Measurements from ENCODE around the gene GPR31. TPM values are rescaled to one million over a fixed set of nuclear protein-coding genes. Genes with fewer than 3 reads are reported as not detected.
A peak's percentile ranks its signal among the peaks of the same experiment; 100 is the strongest.
"Not testable (repeated sequence)": the region's sequence is repeated elsewhere in the genome, so short reads cannot be mapped to it uniquely, and the experiment has no call there.

Gene GPR31, protein sequence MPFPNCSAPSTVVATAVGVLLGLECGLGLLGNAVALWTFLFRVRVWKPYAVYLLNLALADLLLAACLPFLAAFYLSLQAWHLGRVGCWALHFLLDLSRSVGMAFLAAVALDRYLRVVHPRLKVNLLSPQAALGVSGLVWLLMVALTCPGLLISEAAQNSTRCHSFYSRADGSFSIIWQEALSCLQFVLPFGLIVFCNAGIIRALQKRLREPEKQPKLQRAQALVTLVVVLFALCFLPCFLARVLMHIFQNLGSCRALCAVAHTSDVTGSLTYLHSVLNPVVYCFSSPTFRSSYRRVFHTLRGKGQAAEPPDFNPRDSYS
- not detected for total RNA-seq
- long read RNA-seq = 0 reads

DNA sequence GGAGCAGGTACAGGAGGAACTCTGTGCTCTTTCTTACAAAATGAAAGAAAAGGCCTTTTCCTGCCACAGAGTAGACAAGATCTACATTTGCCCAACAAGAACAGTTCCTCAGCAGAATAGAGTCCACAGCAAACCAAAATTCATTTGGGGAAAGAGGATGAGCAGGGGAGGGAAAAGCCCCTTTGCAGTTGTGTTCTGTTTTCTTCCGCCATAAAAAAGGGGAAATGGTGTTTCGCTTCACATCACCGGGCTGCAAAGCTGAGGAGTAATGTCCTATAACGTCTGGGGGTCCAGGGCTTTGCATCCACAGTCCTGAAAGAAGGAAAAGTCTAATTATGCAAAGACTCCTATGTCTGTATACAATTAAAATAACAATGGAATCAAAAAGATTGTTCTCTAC lies at the start of gene GPR31:
TSS of gene GPR31 (minus strand) at position 118 of the 400 bp plus-strand sequence. CDS start 149 bp downstream, outside the sequence.
- no peak for ATAC-seq (ENCODE audit: poor library complexity)
- DNase-seq = no peak
- intact Hi-C loops (cut with DNase I) = no loop called here

DNA sequence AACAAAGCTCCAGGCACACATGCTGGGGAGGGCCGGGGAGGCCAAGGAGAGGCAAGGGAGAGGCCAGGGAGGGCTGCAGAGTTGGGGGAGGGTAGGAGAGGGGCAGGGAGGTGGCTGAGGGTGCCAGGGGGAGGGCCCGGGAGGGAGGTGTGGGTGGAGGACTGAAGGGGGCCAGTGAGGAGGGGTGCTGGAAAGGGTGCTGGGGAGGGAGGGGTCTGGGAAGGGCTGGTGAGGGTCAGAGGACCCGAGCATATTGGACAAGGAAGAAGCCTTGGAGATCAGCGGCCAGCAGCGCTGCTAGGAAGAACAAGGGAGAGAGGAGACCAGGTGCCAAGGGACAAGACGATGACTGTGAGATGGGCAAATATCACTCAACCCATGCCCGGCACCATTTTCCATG lies 49.7 kb upstream of the GPR31 start:
- ATAC-seq (ENCODE audit: poor library complexity) = no peak
- no peak for DNase-seq
- intact Hi-C loops (cut with DNase I) = no loop called here

DNA sequence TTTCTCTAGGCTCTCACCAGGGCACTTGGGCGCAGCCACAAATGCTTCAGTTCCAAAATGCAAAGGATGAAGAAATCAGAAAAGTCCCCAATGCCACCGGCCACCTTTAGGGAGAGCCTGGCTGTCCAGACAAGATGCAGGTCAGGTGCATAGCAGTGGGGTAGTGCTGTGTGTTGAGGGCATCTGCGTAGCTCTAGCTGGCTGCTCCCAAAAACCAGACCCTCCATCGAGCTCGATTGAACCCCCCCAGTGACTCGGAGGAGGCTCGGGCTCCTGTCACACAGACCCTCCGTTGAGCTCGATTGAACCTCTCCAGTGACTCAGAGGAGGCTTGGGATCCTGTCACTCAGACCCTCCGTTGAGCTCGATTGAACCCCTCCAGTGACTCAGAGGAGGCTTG lies 47.5 kb upstream of the GPR31 start:
- ATAC-seq (ENCODE audit: poor library complexity); DNase-seq; intact Hi-C loops (cut with DNase I): not testable (repeated sequence)

DNA sequence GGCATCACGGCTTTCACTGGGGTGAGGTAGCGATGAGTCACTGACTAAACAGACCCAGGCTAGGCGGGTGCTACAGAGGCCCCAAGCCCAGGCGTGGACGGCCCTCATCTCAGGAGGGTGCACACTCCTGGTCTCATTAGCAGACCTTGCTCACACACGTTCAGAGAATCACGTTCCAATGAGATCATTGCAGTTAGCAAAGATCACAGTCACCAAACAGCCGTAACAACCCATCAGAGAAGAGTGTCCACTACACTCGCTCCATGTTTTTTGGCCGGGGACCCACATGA lies 46.2 kb upstream of the GPR31 start:
- DNase-seq; intact Hi-C loops (cut with DNase I): not testable (repeated sequence)
- peak; percentile 65 for ATAC-seq (ENCODE audit: poor library complexity)

- DNase-seq; intact Hi-C loops (cut with DNase I): not testable (repeated sequence)
- ATAC-seq (ENCODE audit: poor library complexity) = peak; percentile 12
Measured at GRCh38 chr6:167203261-167204058, 45.7 kb upstream of the GPR31 start.

DNA sequence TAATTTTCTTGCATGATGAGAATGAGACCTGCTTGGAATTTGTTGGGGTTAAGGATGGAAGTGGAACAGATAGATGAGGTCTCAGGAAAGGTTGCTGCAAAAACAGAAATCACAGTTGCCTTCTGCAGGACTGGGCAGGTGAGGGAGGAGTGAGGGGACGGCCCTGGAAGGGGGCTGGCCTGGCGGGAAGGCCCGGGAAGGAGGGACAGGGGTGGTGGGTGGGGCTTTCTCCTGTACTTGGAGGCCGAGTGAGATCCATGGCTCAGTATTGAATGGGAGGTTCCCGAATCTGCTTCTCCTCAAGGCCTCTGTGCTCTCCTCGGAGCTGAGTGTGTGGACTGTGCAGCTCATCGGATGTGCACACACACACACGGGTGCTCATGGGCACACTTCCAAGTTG lies 44.8 kb upstream of the GPR31 start:
- intact Hi-C loops (cut with DNase I); ATAC-seq (ENCODE audit: poor library complexity); DNase-seq: not testable (repeated sequence)

DNA sequence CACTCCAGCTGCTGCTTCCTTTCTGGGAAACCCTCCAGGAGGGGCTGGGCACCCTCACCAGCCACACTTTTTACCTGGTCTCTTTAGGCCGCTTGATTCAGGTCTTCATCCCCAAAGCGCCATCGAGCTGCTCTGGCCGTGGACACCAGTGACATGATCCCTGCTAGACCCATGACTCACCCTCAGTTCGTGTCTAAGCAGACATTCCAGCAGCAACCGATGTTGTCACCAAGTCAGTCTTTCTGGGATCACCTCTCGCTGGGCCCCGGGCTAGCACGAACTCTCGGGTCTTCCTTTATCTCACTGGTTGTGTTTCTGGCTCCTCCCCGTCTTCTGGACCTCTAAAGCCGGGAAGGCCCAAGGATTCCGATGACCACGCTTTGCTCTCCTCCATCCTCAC lies 43.0 kb upstream of the GPR31 start:
- DNase-seq (no peak), ATAC-seq (ENCODE audit: poor library complexity) (no peak)
- intact Hi-C loops (cut with DNase I) = no loop called here

- intact Hi-C loops (cut with DNase I); DNase-seq; ATAC-seq (ENCODE audit: poor library complexity): not testable (repeated sequence)
Measured at GRCh38 chr6:167195941-167196610, 38.3 kb upstream of the GPR31 start.

DNA sequence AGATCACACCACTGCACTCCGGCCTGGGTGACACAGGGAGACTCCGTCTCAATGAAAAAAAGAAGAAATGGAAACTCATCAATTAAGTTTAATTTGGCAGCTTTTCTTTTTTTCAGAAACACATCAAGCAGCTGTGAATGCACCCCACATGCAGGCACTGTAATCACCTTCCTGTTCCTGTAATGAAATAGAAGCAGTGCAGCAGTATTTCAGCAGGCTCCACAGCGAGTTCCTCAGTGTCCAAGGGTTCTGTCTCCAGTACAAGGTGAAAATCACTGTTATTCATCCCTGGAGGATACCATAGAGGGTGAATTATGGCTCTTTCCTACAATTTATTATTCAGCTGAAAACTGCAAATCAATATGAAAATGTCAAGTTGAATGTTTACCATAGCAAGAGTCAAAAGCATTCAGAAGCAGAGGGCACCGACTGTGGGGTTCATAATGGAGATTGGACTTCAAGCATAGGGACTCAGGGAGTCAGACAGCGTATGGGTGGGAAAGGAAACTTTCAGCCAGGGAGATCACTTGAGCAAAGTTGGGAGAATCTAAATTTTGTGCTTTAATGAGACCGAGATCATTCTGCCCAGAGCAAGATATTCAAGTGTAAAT lies 35.8 kb upstream of the GPR31 start:
- intact Hi-C loops (cut with DNase I); ATAC-seq (ENCODE audit: poor library complexity); DNase-seq: not testable (repeated sequence)

- DNase-seq; intact Hi-C loops (cut with DNase I); ATAC-seq (ENCODE audit: poor library complexity): not testable (repeated sequence)
Measured at GRCh38 chr6:167191043-167191583, 33.3 kb upstream of the GPR31 start.

GRCh38 chr6:167187275-167187674 lies 29.5 kb upstream of the GPR31 start:
- intact Hi-C loops (cut with DNase I); DNase-seq; ATAC-seq (ENCODE audit: poor library complexity): not testable (repeated sequence)

DNA sequence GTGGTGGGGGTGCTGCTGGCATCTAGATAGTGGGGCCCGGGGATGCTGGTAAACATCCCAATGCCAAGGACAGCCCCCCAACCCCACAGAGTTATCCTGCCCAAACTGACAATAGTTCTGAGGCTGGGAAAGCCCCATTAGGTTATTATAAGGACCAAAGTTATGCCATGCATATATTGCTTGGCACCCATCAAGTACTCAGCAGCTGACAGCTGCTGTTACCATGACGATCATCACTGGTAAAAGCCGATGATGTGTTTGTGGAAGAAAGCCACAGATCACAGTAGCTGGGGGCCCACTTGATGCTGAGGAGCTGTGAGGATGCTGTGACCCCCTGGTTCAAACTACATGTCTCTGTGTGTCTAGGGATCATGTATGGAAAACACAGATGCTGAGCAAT lies 27.3 kb upstream of the GPR31 start:
- intact Hi-C loops (cut with DNase I); ATAC-seq (ENCODE audit: poor library complexity); DNase-seq: not testable (repeated sequence)

- DNase-seq; intact Hi-C loops (cut with DNase I): not testable (repeated sequence)
- peak; percentile 72 for ATAC-seq (ENCODE audit: poor library complexity)
Measured at GRCh38 chr6:167182913-167183314, 25.1 kb upstream of the GPR31 start.

GRCh38 chr6:167181351-167181750 lies 23.6 kb upstream of the GPR31 start:
- intact Hi-C loops (cut with DNase I); ATAC-seq (ENCODE audit: poor library complexity); DNase-seq: not testable (repeated sequence)

DNA sequence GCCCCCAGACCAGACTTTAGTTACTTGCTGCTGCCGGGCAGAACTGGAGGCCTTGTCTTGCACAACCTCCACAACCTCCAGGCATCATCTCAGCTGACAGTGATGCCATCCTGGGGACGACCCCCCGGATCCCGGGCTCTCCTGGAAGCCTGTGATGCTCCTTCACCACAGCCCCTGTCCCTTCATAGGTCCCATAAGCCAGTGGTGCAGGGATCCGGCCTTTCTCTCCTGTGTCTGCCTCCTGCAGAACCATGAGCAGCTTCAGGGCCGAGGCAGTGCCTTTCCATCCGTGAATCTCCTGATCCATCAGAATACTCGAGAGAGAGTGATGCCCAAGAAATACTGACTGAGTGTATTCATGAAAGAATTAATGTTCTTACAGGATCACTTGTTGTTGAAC lies 22.3 kb upstream of the GPR31 start:
- DNase-seq; ATAC-seq (ENCODE audit: poor library complexity); intact Hi-C loops (cut with DNase I): not testable (repeated sequence)

DNA sequence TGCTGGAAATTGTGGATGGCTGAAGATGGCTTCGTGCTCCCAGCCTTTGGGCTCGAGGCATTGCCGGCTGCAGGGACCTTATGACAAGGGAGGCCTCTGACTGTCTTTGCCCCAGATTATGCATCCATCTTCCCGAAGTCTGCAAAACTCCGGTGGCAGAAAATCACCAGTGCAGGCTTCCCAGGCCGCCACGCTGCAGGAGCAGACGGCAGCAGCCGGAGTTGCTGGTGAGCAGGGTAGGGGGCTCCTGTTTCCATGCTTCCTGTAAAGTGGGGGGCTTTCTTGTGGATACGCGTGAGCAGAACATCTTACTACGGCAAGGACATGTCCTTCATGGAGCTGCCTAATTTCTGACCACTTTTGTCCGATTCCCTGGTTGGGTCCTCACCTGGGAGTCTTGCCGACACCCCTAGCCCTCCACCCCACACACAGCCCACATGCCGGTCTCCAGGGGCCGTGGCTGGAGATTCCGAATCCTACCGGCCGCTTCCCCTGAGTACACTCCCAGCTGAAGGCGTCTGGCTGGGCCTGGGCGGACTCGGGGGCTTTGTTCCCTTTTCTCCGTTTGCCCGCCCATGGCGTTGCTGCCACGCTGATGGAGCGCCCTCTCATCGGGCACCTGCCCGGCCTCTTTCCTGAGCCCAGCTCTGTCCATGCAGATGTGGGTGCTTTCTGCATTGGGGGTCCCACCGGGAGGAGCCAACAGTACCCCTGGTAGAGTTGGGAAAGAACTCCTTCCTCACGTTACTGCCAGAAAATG lies 21.3 kb upstream of the GPR31 start:
- intact Hi-C loops (cut with DNase I); ATAC-seq (ENCODE audit: poor library complexity); DNase-seq: not testable (repeated sequence)

- intact Hi-C loops (cut with DNase I); DNase-seq: not testable (repeated sequence)
Measured at GRCh38 chr6:167177271-167177670, 19.5 kb upstream of the GPR31 start.

DNA sequence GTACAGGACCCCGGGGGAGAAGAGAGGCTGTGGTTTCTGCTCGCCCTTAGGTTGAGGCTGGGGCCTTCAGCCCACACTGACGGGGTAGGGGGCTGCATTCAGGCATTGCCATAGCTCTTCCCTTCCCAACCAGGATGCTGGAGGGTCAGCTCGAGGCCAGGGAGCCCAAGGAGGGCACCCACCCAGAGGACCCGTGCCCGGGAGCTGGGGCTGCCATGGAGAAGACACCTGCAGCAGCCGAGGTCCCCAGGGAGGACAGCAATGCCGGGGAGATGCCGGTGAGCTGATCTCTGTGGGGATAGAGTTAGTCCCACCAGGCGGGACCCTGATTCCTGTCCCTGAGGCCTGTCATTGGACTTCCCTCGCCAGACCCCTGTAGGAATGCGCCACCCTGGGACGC lies 14.2 kb upstream of the GPR31 start:
- intact Hi-C loops (cut with DNase I); ATAC-seq (ENCODE audit: poor library complexity); DNase-seq: not testable (repeated sequence)

More at GRCh38 chr6:167177271-167177670, 19.5 kb upstream of the GPR31 start:
- ATAC-seq (ENCODE audit: poor library complexity) = not testable (repeated sequence)

All from Right ventricle myocardium superior (tissue), 1 donor.